Panc1 (cell line): ENCODE data around the gene OGFOD3. TPM values are rescaled to one million over a fixed set of nuclear protein-coding genes. Genes with fewer than 3 reads are reported as not detected.
A peak's percentile ranks its signal among the peaks of the same experiment; 100 is the strongest.

ENCODE experiments used
- ATAC-seq: fragments of 200-7000 bp; cut with Tn5 transposase; 2 replicates; pipeline ENCODE4 v1.9.1; 2020; ENCODE audit warnings: mild to moderate bottlenecking, moderate library complexity
- BruUV-seq: library from RNA; stranded (reverse); fragments of 400-500 nt; replicated peaks from 2 replicates; lab custom pipeline; 2021; lab: Mats Ljungman, UMichigan
- CTCF ChIA-PET: fragments of 300-600 bp; sonication (Branson Sonifier 250); formaldehyde crosslinking; loops from one replicate; lab custom pipeline; 2022; ENCODE audit warnings: antibody characterized with exemption; lab: Charles Lee
- POLR2A ChIA-PET: fragments of 300-600 bp; sonication (Branson Sonifier 250); formaldehyde crosslinking; loops from one replicate; lab custom pipeline; 2022; ENCODE audit warnings: antibody characterized with exemption; lab: Charles Lee
- DNase-seq: peaks from one replicate; pipeline ENCODE4 v3.0.0-alpha.2; 2010; ENCODE audit warnings: low read depth, low spot score
- H3K27ac ChIP-seq: 2 replicates; pipeline ENCODE4 v1.5.1; 2011; ENCODE audit warnings: mild to moderate bottlenecking, low read length, inconsistent platforms
- H3K27me3 ChIP-seq: fragments of 200-500 bp; sonication (Bioruptor generic); 2 replicates; pipeline ENCODE4 v1.6.0; 2014; ENCODE audit warnings: low read length, inconsistent platforms; ENCODE audit not compliant: control insufficient read depth, insufficient read depth
- H3K36me3 ChIP-seq: fragments of 200-500 bp; sonication (Bioruptor generic); 2 replicates; pipeline ENCODE4 v1.5.1; 2014; ENCODE audit warnings: inconsistent platforms, mild to moderate bottlenecking, low read length, moderate library complexity; ENCODE audit not compliant: control insufficient read depth, insufficient read depth
- H3K4me1 ChIP-seq: 2 replicates; pipeline ENCODE4 v1.5.1; 2011; ENCODE audit warnings: inconsistent platforms, mild to moderate bottlenecking, low read length, moderate library complexity; ENCODE audit not compliant: control insufficient read depth, insufficient read depth
- H3K4me3 ChIP-seq, 2 experiments: 2 replicates each; pipeline ENCODE4 v1.5.1; 2011 to 2012; ENCODE audit warnings: low read depth in 2 of 2, low read length in 2 of 2, mild to moderate bottlenecking in 2 of 2, inconsistent platforms in 1 of 2, moderate library complexity in 1 of 2
- H3K9me3 ChIP-seq: fragments of 200-500 bp; sonication (Bioruptor generic); 2 replicates; pipeline ENCODE4 v1.5.1; 2014; ENCODE audit warnings: low read depth, mild to moderate bottlenecking, inconsistent platforms, low read length, moderate library complexity; ENCODE audit not compliant: control insufficient read depth, insufficient read depth
- CTCF ChIP-seq: fragments of 450-650 bp; IDR thresholded peaks from 2 replicates; pipeline ENCODE4 v1.5.1; 2017; ENCODE audit warnings: mild to moderate bottlenecking
- POLR2AphosphoS5 ChIP-seq: IDR thresholded peaks from 2 replicates; pipeline ENCODE4 v1.6.1; 2012; ENCODE audit warnings: mild to moderate bottlenecking, low read depth, low read length, moderate library complexity
- SIN3A ChIP-seq: IDR thresholded peaks from 2 replicates; pipeline ENCODE4 v1.6.1; 2012; ENCODE audit warnings: low read depth, mild to moderate bottlenecking, low read length, moderate library complexity, borderline replicate concordance; ENCODE audit not compliant: insufficient read depth
- TCF7L2 ChIP-seq: IDR thresholded peaks from 2 replicates; pipeline ENCODE4 v1.6.1; 2011; ENCODE audit warnings: mild to moderate bottlenecking, low read depth, low read length, inconsistent platforms
- in situ Hi-C: cut with HindIII; loops from 2 replicates; pipeline ENCODE4 v1.10.0; 2016; ENCODE audit warnings: low sequenced_read_pairs, low pct_unique_long_range_greater_than_20kb
- intact Hi-C: fragments of 100-400 bp; cut with micrococcal nuclease; formaldehyde crosslinking; loops from one replicate; pipeline ENCODE4 v1.10.0; 2022; ENCODE audit not compliant: unreplicated experiment
- total RNA-seq: library from RNA; stranded (reverse); gene quantifications from one replicate; pipeline ENCODE4 v1.2.1, GENCODE V29; 2021; ENCODE audit not compliant: unreplicated experiment
- TF ChIP-seq, protein P1 (sequence below), 2 experiments: IDR thresholded peaks; 2 replicates each; pipeline ENCODE4 v1.6.1; 2011 to 2012; ENCODE audit warnings: low read depth in 2 of 2, control low read depth in 1 of 2, low read length in 1 of 2, mild to moderate bottlenecking in 1 of 2, moderate library complexity in 1 of 2; ENCODE audit not compliant: insufficient read depth in 1 of 2

The OGFOD3 gene
- total RNA-seq, 1 experiment from 2014 or later: 53.9 TPM

DNA sequence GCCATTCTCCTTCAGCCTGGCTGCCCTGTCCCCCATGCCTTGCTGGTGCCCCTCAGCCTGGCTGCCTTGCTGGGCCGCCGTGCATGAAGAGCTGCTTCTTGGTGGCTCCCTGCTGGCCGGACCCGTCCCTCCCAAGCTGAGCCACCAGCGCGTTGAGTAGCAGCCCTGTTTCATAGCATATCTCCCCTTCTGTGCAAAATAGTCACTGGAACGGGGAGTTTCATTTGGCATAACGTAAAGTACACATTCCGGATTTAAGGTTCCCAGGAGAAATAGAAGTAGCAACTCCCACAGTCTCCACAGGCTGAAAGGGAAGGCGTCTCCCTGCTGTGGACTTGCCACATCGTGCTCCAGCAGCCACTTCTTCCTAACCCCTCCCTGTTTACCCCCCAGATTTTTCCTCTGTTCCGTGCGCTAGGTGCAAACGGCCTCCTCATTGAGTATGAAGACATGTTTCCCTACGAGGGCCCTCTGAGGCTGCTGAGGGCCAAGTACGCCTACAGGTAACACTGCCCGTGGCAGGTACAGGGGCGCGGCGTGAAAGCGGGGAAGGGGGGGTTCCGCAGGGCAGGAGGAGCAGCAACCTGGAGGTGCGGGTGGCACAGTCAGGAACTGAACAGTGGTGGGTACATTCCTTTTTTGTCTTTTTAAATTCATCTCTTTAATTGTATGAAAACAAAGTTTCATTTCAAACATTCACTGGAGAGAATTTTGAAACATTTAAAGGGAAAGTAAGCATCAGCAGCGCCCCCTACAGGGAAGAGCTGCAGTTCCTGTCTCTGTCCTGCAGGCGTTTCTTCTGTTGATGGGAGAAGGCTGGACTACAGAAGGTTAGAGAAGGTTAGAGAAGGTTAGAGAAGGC lies 5.8 kb upstream of the OGFOD3 start:
- Histone ChIP-seq H3K9me3 (no peaks in the 10 kb centered on the region), H3K27me3 (no peaks in the 10 kb centered on the region), H3K4me1 (peaks cover 6% of the 10 kb centered on the region), H3K27ac (no peak overlapping the region), H3K36me3 (no peaks in the 10 kb centered on the region; the same call in 1 of the 2 replicates), H3K4me3 (no peak overlapping the region)
- CTCF ChIA-PET: no interaction called here
- no peak for DNase-seq
- ATAC-seq: peak; percentile 54; the same call in 1 of the 2 replicates
- in situ Hi-C loops: no loop called here
- TF ChIP-seq TCF7L2 (no peak), POLR2AphosphoS5 (no peak), SIN3A (no peak), CTCF (peak; percentile 83)
- intact Hi-C loops: no loop called here
- BruUV-seq: no TSS peak
- POLR2A ChIA-PET: no interaction called here

GRCh38 chr17:82419540-82419939 lies 1.2 kb upstream of the OGFOD3 start:
- no peaks in the 10 kb centered on the region for H3K9me3 ChIP-seq

More at GRCh38 chr17:82419540-82419939, 1.2 kb upstream of the OGFOD3 start:
- DNase-seq: no peak
- no peak for ATAC-seq
- Histone ChIP-seq H3K4me3 (peak overlapping the region; percentile 86 to 98; a peak in 3 of 4 replicates), H3K27ac (peak overlapping the region; percentile 86), H3K27me3 (no peaks in the 10 kb centered on the region), H3K36me3 (peaks cover 3% of the 10 kb centered on the region; the same call in 1 of the 2 replicates), H3K4me1 (peaks cover 12% of the 10 kb centered on the region)
- intact Hi-C loops: no loop called here
- POLR2A ChIA-PET: no interaction called here
- BruUV-seq: no TSS peak
- TF ChIP-seq POLR2AphosphoS5 (no peak), TCF7L2 (no peak), CTCF (no peak), SIN3A (no peak)
- TF ChIP-seq, protein P1, sequence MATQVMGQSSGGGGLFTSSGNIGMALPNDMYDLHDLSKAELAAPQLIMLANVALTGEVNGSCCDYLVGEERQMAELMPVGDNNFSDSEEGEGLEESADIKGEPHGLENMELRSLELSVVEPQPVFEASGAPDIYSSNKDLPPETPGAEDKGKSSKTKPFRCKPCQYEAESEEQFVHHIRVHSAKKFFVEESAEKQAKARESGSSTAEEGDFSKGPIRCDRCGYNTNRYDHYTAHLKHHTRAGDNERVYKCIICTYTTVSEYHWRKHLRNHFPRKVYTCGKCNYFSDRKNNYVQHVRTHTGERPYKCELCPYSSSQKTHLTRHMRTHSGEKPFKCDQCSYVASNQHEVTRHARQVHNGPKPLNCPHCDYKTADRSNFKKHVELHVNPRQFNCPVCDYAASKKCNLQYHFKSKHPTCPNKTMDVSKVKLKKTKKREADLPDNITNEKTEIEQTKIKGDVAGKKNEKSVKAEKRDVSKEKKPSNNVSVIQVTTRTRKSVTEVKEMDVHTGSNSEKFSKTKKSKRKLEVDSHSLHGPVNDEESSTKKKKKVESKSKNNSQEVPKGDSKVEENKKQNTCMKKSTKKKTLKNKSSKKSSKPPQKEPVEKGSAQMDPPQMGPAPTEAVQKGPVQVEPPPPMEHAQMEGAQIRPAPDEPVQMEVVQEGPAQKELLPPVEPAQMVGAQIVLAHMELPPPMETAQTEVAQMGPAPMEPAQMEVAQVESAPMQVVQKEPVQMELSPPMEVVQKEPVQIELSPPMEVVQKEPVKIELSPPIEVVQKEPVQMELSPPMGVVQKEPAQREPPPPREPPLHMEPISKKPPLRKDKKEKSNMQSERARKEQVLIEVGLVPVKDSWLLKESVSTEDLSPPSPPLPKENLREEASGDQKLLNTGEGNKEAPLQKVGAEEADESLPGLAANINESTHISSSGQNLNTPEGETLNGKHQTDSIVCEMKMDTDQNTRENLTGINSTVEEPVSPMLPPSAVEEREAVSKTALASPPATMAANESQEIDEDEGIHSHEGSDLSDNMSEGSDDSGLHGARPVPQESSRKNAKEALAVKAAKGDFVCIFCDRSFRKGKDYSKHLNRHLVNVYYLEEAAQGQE (IDR thresholded peaks at IDR 0.05; ENCODE audit: insufficient read depth in 1 of 2, low read depth in 2 of 2, low read length in 1 of 2): no peak
- CTCF ChIA-PET: no interaction called here
- in situ Hi-C loops: loop anchor here (5.0 kb wide), 1 partner anchor 72 kb away; no protein-coding TSS in a partner anchor
